HepG2 (cell line): ENCODE measurements around the gene EHBP1. TPM values are rescaled to one million over a fixed set of nuclear protein-coding genes. Genes with fewer than 3 reads are reported as not detected.

ENCODE experiments used
- ATAC-seq: fragments of 200-7000 bp; cut with Tn5 transposase; 3 replicates; pipeline ENCODE4 v1.9.1; 2020; ENCODE audit warnings: mild to moderate bottlenecking, moderate library complexity
- BruUV-seq: library from RNA; stranded (reverse); fragments of 400-500 nt; replicated peaks from 2 replicates; lab custom pipeline; 2021; lab: Mats Ljungman, UMichigan
- CTCF ChIA-PET: fragments of 300-600 bp; formaldehyde crosslinking; extraction: SDS; loops from one replicate; lab custom pipeline; 2021; ENCODE audit warnings: low total read pairs, inconsistent platforms, low intra/inter-chr PET ratio; lab: Yijun Ruan, JAX
- POLR2A ChIA-PET: fragments of 350-600 bp; sonication (Branson Sonifier 250); formaldehyde crosslinking; loops from one replicate; lab custom pipeline; 2020; ENCODE audit warnings: antibody characterized with exemption, inconsistent platforms; lab: Yijun Ruan, JAX
- DNase-seq: peaks from one replicate; pipeline ENCODE4 v3.0.0-alpha.2; 2015; ENCODE audit warnings: low spot score
- FAIRE-seq: peaks from 3 replicates; lab custom pipeline; 2011; peaks lifted over from hg19 to GRCh38; lab: Jason Lieb, UNC
- H2AFZ ChIP-seq: one replicate; pipeline ENCODE4 v1.6.1; 2011; ENCODE audit warnings: low read length, inconsistent platforms
- H3K27ac ChIP-seq: fragments of 300-600 bp; 3 replicates; pipeline ENCODE4 v1.8.0; 2011; ENCODE audit warnings: mixed run types, mild to moderate bottlenecking, mixed read lengths, low read length, inconsistent platforms; ENCODE audit not compliant: insufficient read depth; ENCODE audit errors: extremely low read length
- H3K27me3 ChIP-seq, 2 experiments: fragments of 200-600 bp in 1 of 2; 2 replicates in 1 of 2; 3 replicates in 1 of 2; pipeline versions ENCODE4 v1.6.0 to v1.8.0; 2011; ENCODE audit warnings: low read length in 2 of 2, mild to moderate bottlenecking in 2 of 2, moderate library complexity in 2 of 2, inconsistent platforms in 1 of 2; ENCODE audit not compliant: insufficient read depth in 2 of 2, control insufficient read depth in 1 of 2
- H3K36me3 ChIP-seq, 2 experiments: fragments of 200-600 bp in 1 of 2; replicated peaks in 1 of 2; 2 replicates in 1 of 2; 3 replicates in 1 of 2; pipeline versions ENCODE4 v1.5.1 to v1.8.0; 2011; ENCODE audit warnings: low read length in 2 of 2, inconsistent platforms in 1 of 2; ENCODE audit not compliant: insufficient read depth in 2 of 2, control insufficient read depth in 1 of 2
- H3K4me1 ChIP-seq: 2 replicates; pipeline ENCODE4 v1.5.1; 2012; ENCODE audit warnings: low read length, inconsistent platforms; ENCODE audit not compliant: insufficient read depth
- H3K4me2 ChIP-seq: 2 replicates; pipeline ENCODE4 v1.6.0; 2011; ENCODE audit warnings: low read depth, low read length, inconsistent platforms
- H3K4me3 ChIP-seq, 3 experiments: fragments of 200-600 bp in 1 of 3; sonication (generic), shearing (Covaris generic) in 1 of 3; replicated peaks in 1 of 3; 2 replicates each; pipeline ENCODE4 v1.5.1; 2011 to 2016; ENCODE audit warnings: low read length in 3 of 3, inconsistent platforms in 2 of 3, low read depth in 2 of 3, mild to moderate bottlenecking in 2 of 3, control low read depth in 1 of 3, mixed read lengths in 1 of 3; ENCODE audit not compliant: insufficient read depth in 1 of 3
- H3K79me2 ChIP-seq: one replicate; pipeline ENCODE4 v1.6.1; 2011; ENCODE audit warnings: low read length, inconsistent platforms; ENCODE audit not compliant: insufficient read depth
- H3K9ac ChIP-seq: 2 replicates; pipeline ENCODE4 v1.6.0; 2011; ENCODE audit warnings: mild to moderate bottlenecking, low read depth, low read length, inconsistent platforms; ENCODE audit not compliant: insufficient read depth
- H3K9me3 ChIP-seq: 2 replicates; pipeline ENCODE4 v1.5.1; 2012; ENCODE audit warnings: mild to moderate bottlenecking, low read length
- H4K20me1 ChIP-seq: 2 replicates; pipeline ENCODE4 v1.6.0; 2011; ENCODE audit warnings: inconsistent platforms, mild to moderate bottlenecking, low read length, moderate library complexity; ENCODE audit not compliant: insufficient read depth
- HNRNPK ChIP-seq: fragments of 200-400 bp; formaldehyde crosslinking; IDR thresholded peaks from 2 replicates; pipeline ENCODE4 v1.6.1; 2018; ENCODE audit warnings: low read length, low read depth, moderate library complexity, mild to moderate bottlenecking; ENCODE audit not compliant: poor library complexity, severe bottlenecking
- KAT2B ChIP-seq: fragments of 150-350 bp; IDR thresholded peaks from 2 replicates; pipeline ENCODE4 v1.6.1; 2014; ENCODE audit warnings: low read depth, low read length, borderline replicate concordance
- MED8 ChIP-seq: sonication (generic); formaldehyde crosslinking; IDR thresholded peaks from 2 replicates; pipeline ENCODE4 v1.8.1; 2023; ENCODE audit warnings: mild to moderate bottlenecking, missing genetic modification reagents; ENCODE audit not compliant: insufficient replicate concordance
- RBM22 ChIP-seq: fragments of 200-400 bp; formaldehyde crosslinking; optimal IDR thresholded peaks from 2 replicates; pipeline ENCODE3; 2017; ENCODE audit warnings: mild to moderate bottlenecking, low read length, moderate library complexity
- ZNF75D ChIP-seq: sonication (generic); formaldehyde crosslinking; IDR thresholded peaks from 2 replicates; pipeline ENCODE4 v1.8.1; 2023; ENCODE audit warnings: missing genetic modification reagents, mild to moderate bottlenecking, borderline replicate concordance
- ZNF770 ChIP-seq: sonication (generic); formaldehyde crosslinking; IDR thresholded peaks from 2 replicates; pipeline ENCODE4 v1.5.0; 2020; ENCODE audit warnings: mild to moderate bottlenecking, missing genetic modification reagents
- WGBS: methylation state at CpG from one replicate; pipeline ENCODE4 v1.1.6; 2017; ENCODE audit warnings: low lambda C conversion rate; 5-methylcytosine and 5-hydroxymethylcytosine counted together
- in situ Hi-C: cut with HindIII; loops from 2 replicates; pipeline ENCODE4 v1.10.0; 2017; ENCODE audit warnings: low pct_unique_long_range_greater_than_20kb; ENCODE audit not compliant: extremely low pct_ligation_motif_present
- intact Hi-C: fragments of 100-400 bp; cut with micrococcal nuclease; formaldehyde crosslinking; loops from one replicate; pipeline ENCODE4 v1.10.0; 2022; ENCODE audit not compliant: unreplicated experiment
- polyA plus RNA-seq, 8 experiments: library from polyadenylated mRNA; depleted of rRNA in 3 of 8; stranded (reverse) in 7 of 8; unstranded in 1 of 8; fragments of >200 nt; fragmentation: Illumina TruSeq in 4 of 8; extraction: Trizol in 4 of 8; gene quantifications; 2 replicates each; pipeline versions ENCODE4 v1.2.1 to v1.2.3, GENCODE V29; 2011 to 2016; ENCODE audit warnings: low read depth in 4 of 8, missing spikeins in 1 of 8, mixed read lengths in 1 of 8; ENCODE audit not compliant: insufficient read depth in 1 of 8
- total RNA-seq, 5 experiments: library from RNA; depleted of rRNA; stranded (reverse); fragments of >200 nt; fragmentation: Illumina TruSeq; extraction: Trizol; gene quantifications; 2 replicates each; pipeline ENCODE4 v1.2.3, GENCODE V29; 2016; ENCODE audit warnings: low read depth in 1 of 5

Gene EHBP1
- total and polyA plus RNA-seq, 2 of the 13 experiments (the other 11 are each of a cell fraction or from before 2014, with no cell fraction given): 93.5 to 146 TPM

GRCh38 chr2:62874881-62875383 is 169.4 kb downstream of the EHBP1 start (continued):
- TF ChIP-seq KAT2B: no peak

GRCh38 chr2:62881162-62881795 is 175.8 kb downstream of the EHBP1 start:
- Histone ChIP-seq H2AFZ (no peak overlapping the region), H3K27me3 (no peaks in the 10 kb centered on the region), H4K20me1 (no peaks in the 10 kb centered on the region), H3K27ac (no peak overlapping the region), H3K9ac (no peak overlapping the region), H3K4me2 (no peak overlapping the region), H3K4me3 (no peak overlapping the region), H3K9me3 (no peaks in the 10 kb centered on the region), H3K36me3 (peaks cover 18 to 80% of the 10 kb centered on the region in 2 experiments), H3K79me2 (no peaks in the 10 kb centered on the region), H3K4me1 (no peaks in the 10 kb centered on the region)
- CTCF ChIA-PET: no interaction called here
- POLR2A ChIA-PET: no interaction called here
- in situ Hi-C loops: no loop called here
- TF ChIP-seq HNRNPK (peak; percentile 95), ZNF75D (no peak)
- ATAC-seq (no peak), FAIRE-seq (no peak), DNase-seq (no peak)
- intact Hi-C loops: no loop called here
- BruUV-seq: no TSS peak
- 98% methylated on average over 4 of the region's 4 CpGs for WGBS

- TF ChIP-seq MED8 (CRISPR knock-in tag): no peak
- TF ChIP-seq ZNF770 (CRISPR knock-in tag): peak; percentile 72
- TF ChIP-seq RBM22: peak; percentile 55
- no peak overlapping the region for H3K4me3 ChIP-seq
- H3K4me1 ChIP-seq: peaks cover 14% of the 10 kb centered on the region; the same call in 1 of the 2 replicates
- no peak overlapping the region for H3K27ac ChIP-seq
- FAIRE-seq (no peak), ATAC-seq (no peak), DNase-seq (no peak)
- H4K20me1 ChIP-seq: no peaks in the 10 kb centered on the region
- ChIA-PET POLR2A (no interaction called here), CTCF (no interaction called here)
- no peaks in the 10 kb centered on the region for H3K79me2 ChIP-seq
- BruUV-seq: no TSS peak
- H3K9me3 ChIP-seq: no peaks in the 10 kb centered on the region
- H2AFZ ChIP-seq: no peak overlapping the region
- H3K9ac ChIP-seq: no peak overlapping the region
- H3K27me3 ChIP-seq: no peaks in the 10 kb centered on the region
- H3K4me2 ChIP-seq: no peak overlapping the region
- H3K36me3 ChIP-seq: peaks cover 8 to 67% of the 10 kb centered on the region in 2 experiments
- in situ Hi-C loops: no loop called here
- intact Hi-C loops: no loop called here
- WGBS: 94% methylated on average over 7 of the region's 7 CpGs
Observed at GRCh38 chr2:62883629-62884028, 178.1 kb downstream of the EHBP1 start.
